ENCODE data around the gene OGFOD3. TPM values are rescaled to one million over a fixed set of nuclear protein-coding genes. Genes with fewer than 3 reads are reported as not detected.
A peak's percentile ranks its signal among the peaks of the same experiment; 100 is the strongest.

The OGFOD3 gene
- total and polyA plus RNA-seq, 9 of the 15 experiments (the other 6 are each of a cell fraction or from before 2014, with no cell fraction given): 0.69 to 44.7 (median 18.9) TPM

GRCh38 chr17:82444941-82445521, 26.6 kb upstream of the OGFOD3 start:
- DNase-seq (ENCODE audit: extremely low read depth in 1 of 4, low spot score in 3 of 4): no peak
- no peaks in the 10 kb centered on the region for H3K27me3 ChIP-seq (ENCODE audit: control insufficient read depth in 2 of 2, insufficient read depth in 2 of 2, low read length in 2 of 2)
- H3K9ac ChIP-seq (ENCODE audit: insufficient read depth in 1 of 2, low read depth in 2 of 2, low read length in 2 of 2): peak overlapping the region in 1 of 2 experiments; percentile 20; a peak in 2 of 4 replicates
- ChIA-PET CTCF (ENCODE audit: low intra/inter-chr PET ratio) (no interaction called here), POLR2A (interaction anchor here (0.6 kb wide), 2 partner anchors 17 kb away, joined by 3 to 4 read pairs; no protein-coding TSS in a partner anchor)
- peaks cover 34% of the 10 kb centered on the region; the same call in 2 of the 3 replicates for H3K36me3 ChIP-seq (ENCODE audit: control insufficient read depth, insufficient read depth, low read length)
- H2AFZ ChIP-seq (ENCODE audit: low read depth, low read length): no peak overlapping the region
- in situ Hi-C loops (cut with MboI) (no loop called here), intact Hi-C loops (cut with micrococcal nuclease) (no loop called here)
- FAIRE-seq: no peak
- ATAC-seq: no peak
- no TSS peak for BruUV-seq (replicated peaks)
- H4K20me1 ChIP-seq (replicated peaks; ENCODE audit: control insufficient read depth, insufficient read depth, low read length): no peaks in the 10 kb centered on the region
- WGBS (ENCODE audit: insufficient coverage, low coverage, missing lambda C conversion rate): 82% methylated on average over 15 of the region's 19 CpGs
- H3K9me3 ChIP-seq (replicated peaks; ENCODE audit: control insufficient read depth, insufficient read depth, low read depth, low read length): no peaks in the 10 kb centered on the region
- no peak overlapping the region for H3K4me3 ChIP-seq
- peaks cover 5 to 63% of the 10 kb centered on the region in 2 experiments for H3K4me1 ChIP-seq (replicated peaks in 1 of 2; ENCODE audit: control insufficient read depth in 2 of 2, insufficient read depth in 2 of 2, low read length in 2 of 2)
- H3K79me2 ChIP-seq (ENCODE audit: control insufficient read depth, insufficient read depth, low read length): peaks cover 14% of the 10 kb centered on the region
- H3K4me2 ChIP-seq (ENCODE audit: insufficient read depth, low read length): no peak overlapping the region
- no peak overlapping the region for H3K27ac ChIP-seq (ENCODE audit: extremely low read depth, low read depth, low read length)
- no peaks in the 10 kb centered on the region for H3K9me1 ChIP-seq (ENCODE audit: control insufficient read depth, insufficient read depth, low read length)
- TF ChIP-seq RBM25 (IDR thresholded peaks at IDR 0.05; ENCODE audit: low read depth, low read length, severe bottlenecking) (no peak), ZNF699 (CRISPR knock-in tag; IDR thresholded peaks at IDR 0.05; ENCODE audit: insufficient replicate concordance) (no peak), SMAD2 (IDR thresholded peaks at IDR 0.05; ENCODE audit: low read depth, low read length) (no peak), SRSF9 (IDR thresholded peaks at IDR 0.05; ENCODE audit: borderline replicate concordance, low read depth, low read length) (no peak), ARID2 (IDR thresholded peaks at IDR 0.05) (no peak), THRA (IDR thresholded peaks at IDR 0.05) (no peak), HDAC6 (IDR thresholded peaks at IDR 0.05; ENCODE audit: low read depth, low read length) (no peak), POLR2G (IDR thresholded peaks at IDR 0.05; ENCODE audit: low read depth, low read length) (peak; percentile 53; the same call in 1 of the 2 replicates), HSF4 (CRISPR knock-in tag; IDR thresholded peaks at IDR 0.05; ENCODE audit: borderline replicate concordance) (no peak), NFIC (IDR thresholded peaks at IDR 0.05) (0 out of 2 replicates have a peak, but pooled peaks have one; percentile 33)
- TF ChIP-seq, protein P1, sequence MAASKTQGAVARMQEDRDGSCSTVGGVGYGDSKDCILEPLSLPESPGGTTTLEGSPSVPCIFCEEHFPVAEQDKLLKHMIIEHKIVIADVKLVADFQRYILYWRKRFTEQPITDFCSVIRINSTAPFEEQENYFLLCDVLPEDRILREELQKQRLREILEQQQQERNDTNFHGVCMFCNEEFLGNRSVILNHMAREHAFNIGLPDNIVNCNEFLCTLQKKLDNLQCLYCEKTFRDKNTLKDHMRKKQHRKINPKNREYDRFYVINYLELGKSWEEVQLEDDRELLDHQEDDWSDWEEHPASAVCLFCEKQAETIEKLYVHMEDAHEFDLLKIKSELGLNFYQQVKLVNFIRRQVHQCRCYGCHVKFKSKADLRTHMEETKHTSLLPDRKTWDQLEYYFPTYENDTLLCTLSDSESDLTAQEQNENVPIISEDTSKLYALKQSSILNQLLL (CRISPR knock-in tag; IDR thresholded peaks at IDR 0.05; ENCODE audit: borderline replicate concordance): no peak
- TF ChIP-seq, protein P2, sequence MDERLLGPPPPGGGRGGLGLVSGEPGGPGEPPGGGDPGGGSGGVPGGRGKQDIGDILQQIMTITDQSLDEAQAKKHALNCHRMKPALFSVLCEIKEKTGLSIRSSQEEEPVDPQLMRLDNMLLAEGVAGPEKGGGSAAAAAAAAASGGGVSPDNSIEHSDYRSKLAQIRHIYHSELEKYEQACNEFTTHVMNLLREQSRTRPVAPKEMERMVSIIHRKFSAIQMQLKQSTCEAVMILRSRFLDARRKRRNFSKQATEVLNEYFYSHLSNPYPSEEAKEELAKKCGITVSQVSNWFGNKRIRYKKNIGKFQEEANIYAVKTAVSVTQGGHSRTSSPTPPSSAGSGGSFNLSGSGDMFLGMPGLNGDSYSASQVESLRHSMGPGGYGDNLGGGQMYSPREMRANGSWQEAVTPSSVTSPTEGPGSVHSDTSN (CRISPR knock-in tag; IDR thresholded peaks at IDR 0.05; ENCODE audit: low read depth): no peak
- TF ChIP-seq, protein P2 (tag; conservative IDR thresholded peaks at IDR 0.05; ENCODE audit: low read depth): no peak
- TF ChIP-seq, protein P3, sequence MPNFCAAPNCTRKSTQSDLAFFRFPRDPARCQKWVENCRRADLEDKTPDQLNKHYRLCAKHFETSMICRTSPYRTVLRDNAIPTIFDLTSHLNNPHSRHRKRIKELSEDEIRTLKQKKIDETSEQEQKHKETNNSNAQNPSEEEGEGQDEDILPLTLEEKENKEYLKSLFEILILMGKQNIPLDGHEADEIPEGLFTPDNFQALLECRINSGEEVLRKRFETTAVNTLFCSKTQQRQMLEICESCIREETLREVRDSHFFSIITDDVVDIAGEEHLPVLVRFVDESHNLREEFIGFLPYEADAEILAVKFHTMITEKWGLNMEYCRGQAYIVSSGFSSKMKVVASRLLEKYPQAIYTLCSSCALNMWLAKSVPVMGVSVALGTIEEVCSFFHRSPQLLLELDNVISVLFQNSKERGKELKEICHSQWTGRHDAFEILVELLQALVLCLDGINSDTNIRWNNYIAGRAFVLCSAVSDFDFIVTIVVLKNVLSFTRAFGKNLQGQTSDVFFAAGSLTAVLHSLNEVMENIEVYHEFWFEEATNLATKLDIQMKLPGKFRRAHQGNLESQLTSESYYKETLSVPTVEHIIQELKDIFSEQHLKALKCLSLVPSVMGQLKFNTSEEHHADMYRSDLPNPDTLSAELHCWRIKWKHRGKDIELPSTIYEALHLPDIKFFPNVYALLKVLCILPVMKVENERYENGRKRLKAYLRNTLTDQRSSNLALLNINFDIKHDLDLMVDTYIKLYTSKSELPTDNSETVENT (CRISPR knock-in tag; IDR thresholded peaks at IDR 0.05): no peak
